Measurements from ENCODE around the gene CCND1. TPM values are rescaled to one million over a fixed set of nuclear protein-coding genes. Genes with fewer than 3 reads are reported as not detected.

CCND1 gene
- total RNA-seq, 2 donors from 2014 or later = 91.8 to 101 TPM

- Histone ChIP-seq H3K9me3 (no peaks in the 10 kb centered on the region), H3K4me1 (peaks cover 0 to 40% of the 10 kb centered on the region in 2 donors), H3K4me3 (no peak overlapping the region), H3K27ac (peak overlapping the region in 1 of 2 donors; percentile 13), H3K27me3 (no peaks in the 10 kb centered on the region), H3K36me3 (peaks cover 51% of the 10 kb centered on the region)
- TF ChIP-seq CTCF (IDR thresholded peaks at IDR 0.05) = no peak
- DNase-seq (ENCODE audit: low spot score) = no peak
Measured at GRCh38 chr11:69647761-69648497, 7.0 kb downstream of the CCND1 start.

GRCh38 chr11:69648679-69649575 lies 8.0 kb downstream of the CCND1 start:
- Histone ChIP-seq H3K36me3 (peaks cover 57% of the 10 kb centered on the region), H3K27me3 (no peaks in the 10 kb centered on the region), H3K27ac (no peak overlapping the region), H3K9me3 (no peaks in the 10 kb centered on the region), H3K4me3 (no peak overlapping the region), H3K4me1 (peaks cover 0 to 34% of the 10 kb centered on the region in 2 donors)
- no peak for DNase-seq (ENCODE audit: low spot score)
- TF ChIP-seq CTCF (IDR thresholded peaks at IDR 0.05) = no peak

DNA sequence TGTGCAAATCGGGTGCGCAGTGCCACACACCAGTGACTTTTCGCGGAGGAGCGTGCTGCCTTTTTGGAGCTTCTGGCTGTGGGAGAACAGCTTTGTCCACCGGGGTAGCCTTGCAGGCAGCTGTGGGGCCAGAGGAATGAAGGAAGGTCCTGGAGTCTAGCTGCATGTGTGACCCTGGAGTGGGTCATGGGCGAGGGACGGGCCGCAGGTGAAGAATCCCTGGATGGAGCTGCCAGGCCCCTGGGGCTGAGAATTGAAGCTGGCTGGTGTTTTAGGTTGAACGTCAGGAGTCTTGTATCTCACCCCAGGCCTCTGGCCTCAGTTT lies 8.6 kb downstream of the CCND1 start:
- no peak for DNase-seq (ENCODE audit: low spot score)
- H3K27me3 ChIP-seq = no peaks in the 10 kb centered on the region
- peaks cover 56% of the 10 kb centered on the region for H3K36me3 ChIP-seq
- no peaks in the 10 kb centered on the region for H3K9me3 ChIP-seq
- peaks cover 0 to 28% of the 10 kb centered on the region in 2 donors for H3K4me1 ChIP-seq
- H3K27ac ChIP-seq = no peak overlapping the region
- no peak for TF ChIP-seq CTCF (IDR thresholded peaks at IDR 0.05)
- no peak overlapping the region for H3K4me3 ChIP-seq

DNA sequence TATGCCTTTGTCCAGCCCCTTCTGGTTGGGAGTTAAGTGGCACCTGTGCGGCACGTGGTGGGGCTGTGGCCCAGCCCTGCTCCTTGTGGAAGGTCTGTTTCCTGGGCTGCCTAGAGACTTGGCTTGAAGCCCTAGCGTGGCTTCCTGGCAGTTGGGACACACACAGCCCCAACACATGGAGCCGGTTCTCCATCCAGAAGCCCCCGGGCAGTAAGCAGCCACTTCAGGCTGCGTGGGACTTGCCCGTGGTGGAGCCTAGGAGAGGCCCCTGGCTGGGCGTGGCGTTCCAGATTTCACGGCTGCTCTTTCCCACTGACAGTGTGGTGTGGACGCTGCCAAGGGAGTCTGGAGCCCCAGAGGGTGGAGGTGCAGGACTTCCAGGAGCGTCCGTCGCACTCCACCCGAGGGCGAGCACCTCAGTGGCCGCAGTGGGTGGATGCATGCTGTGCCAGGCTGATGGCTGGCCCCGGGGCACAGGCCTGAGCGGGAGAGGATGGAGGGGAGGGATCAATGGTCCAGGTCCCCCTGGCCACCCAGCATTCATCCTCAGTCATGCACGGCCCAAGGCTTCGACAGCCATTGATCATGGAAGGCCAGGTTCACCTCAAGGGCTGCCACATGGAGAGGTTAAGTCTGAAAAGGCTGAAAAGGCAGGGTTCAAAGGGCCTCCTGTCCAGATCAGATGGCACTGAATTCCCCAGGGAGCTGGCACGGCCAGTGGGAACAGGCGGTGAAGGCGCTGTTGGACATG lies 9.3 kb downstream of the CCND1 start:
- H3K9me3 ChIP-seq = no peaks in the 10 kb centered on the region
- DNase-seq (ENCODE audit: low spot score) = no peak
- H3K4me1 ChIP-seq = peaks cover 0 to 21% of the 10 kb centered on the region in 2 donors
- TF ChIP-seq CTCF (IDR thresholded peaks at IDR 0.05) = no peak
- no peak overlapping the region for H3K4me3 ChIP-seq
- no peaks in the 10 kb centered on the region for H3K27me3 ChIP-seq
- no peak overlapping the region for H3K27ac ChIP-seq
- peaks cover 53% of the 10 kb centered on the region for H3K36me3 ChIP-seq

DNA sequence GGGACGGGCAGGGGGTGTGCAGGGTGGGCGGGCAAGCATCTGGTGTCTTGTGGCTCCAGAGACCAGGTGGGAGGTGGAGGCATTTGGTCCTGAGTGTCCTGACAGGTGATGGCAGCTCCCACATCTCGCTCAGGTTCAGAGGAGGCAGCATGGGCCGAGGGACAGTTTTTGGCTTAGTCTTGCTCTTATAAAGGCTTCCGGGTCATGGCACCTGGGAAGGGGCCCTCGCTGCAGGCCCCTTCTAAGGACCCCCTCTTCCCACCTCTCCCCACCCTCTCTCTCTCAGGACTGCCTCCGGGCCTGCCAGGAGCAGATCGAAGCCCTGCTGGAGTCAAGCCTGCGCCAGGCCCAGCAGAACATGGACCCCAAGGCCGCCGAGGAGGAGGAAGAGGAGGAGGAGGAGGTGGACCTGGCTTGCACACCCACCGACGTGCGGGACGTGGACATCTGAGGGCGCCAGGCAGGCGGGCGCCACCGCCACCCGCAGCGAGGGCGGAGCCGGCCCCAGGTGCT lies 9.9 kb downstream of the CCND1 start:
- TF ChIP-seq CTCF (IDR thresholded peaks at IDR 0.05) = no peak
- H3K27ac ChIP-seq = no peak overlapping the region
- H3K9me3 ChIP-seq = no peaks in the 10 kb centered on the region
- H3K36me3 ChIP-seq = peaks cover 53% of the 10 kb centered on the region
- peaks cover 0 to 14% of the 10 kb centered on the region in 2 donors for H3K4me1 ChIP-seq
- no peak for DNase-seq (ENCODE audit: low spot score)
- no peaks in the 10 kb centered on the region for H3K27me3 ChIP-seq
- H3K4me3 ChIP-seq = no peak overlapping the region
